GM19351 (cell line): ENCODE results near the gene CTBP2.
A peak's percentile ranks its signal among the peaks of the same experiment; 100 is the strongest.

Source experiments
- ATAC-seq: cut with Tn5 transposase; IDR thresholded peaks from one replicate; pipeline ENCODE4 v1.9.1; 2021; ENCODE audit warnings: mild to moderate bottlenecking, moderate library complexity; ENCODE audit not compliant: unreplicated experiment

The CTBP2 gene

DNA sequence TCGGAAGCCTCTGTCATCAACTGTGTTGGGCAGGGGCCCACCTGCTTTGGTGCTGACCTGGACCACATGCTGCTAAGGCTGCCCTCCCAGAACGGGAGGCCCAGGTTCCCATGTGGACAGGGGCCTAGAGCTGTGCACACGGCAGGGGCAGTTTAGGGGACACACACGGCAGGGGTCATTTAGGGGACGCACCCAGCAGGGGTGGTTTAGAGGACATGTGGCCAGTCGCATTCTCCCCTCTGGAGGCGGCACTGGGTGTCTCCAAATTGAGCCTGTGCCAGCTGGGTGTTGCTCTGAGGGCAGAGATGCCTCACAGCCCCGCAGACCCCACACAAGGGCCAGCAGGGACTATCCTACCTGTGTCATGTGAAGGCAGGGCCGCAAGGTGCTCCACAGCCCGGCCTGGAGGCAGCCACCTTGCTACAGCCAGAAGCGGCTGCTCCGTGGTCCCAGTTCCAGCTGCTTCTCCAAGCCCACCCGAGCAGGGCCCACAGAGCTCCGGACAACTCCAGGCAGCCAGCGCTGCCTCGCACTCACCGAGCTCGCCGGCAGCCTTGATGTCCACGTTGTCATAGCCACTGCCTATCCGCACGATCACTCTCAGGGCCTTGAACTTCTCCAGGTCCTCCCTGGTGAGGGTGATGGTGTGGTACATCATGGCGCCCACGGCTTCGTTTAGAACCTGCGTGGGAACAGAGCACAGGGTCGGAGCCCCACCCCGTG is 157.8 kb downstream of the CTBP2 start:
- ATAC-seq = no peak

DNA sequence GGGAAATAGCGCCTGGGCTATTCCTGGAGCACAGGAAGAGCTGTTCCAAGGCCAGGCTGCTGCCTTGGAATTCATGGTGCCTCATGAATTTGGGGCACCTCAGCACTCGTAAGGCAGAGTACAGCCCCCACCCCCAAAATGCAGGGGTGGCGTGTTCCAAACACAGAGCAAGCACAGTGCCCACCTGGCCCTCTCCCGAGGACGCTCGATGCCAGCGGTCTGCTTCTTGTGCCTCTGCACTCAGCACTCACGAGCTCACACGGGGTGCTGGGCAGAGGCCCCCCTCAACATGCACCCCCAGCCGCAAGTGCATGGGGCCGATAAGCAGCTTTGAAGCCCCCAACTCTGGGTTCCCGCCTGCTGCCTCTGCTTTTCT is 158.3 kb downstream of the CTBP2 start:
- no peak for ATAC-seq

DNA sequence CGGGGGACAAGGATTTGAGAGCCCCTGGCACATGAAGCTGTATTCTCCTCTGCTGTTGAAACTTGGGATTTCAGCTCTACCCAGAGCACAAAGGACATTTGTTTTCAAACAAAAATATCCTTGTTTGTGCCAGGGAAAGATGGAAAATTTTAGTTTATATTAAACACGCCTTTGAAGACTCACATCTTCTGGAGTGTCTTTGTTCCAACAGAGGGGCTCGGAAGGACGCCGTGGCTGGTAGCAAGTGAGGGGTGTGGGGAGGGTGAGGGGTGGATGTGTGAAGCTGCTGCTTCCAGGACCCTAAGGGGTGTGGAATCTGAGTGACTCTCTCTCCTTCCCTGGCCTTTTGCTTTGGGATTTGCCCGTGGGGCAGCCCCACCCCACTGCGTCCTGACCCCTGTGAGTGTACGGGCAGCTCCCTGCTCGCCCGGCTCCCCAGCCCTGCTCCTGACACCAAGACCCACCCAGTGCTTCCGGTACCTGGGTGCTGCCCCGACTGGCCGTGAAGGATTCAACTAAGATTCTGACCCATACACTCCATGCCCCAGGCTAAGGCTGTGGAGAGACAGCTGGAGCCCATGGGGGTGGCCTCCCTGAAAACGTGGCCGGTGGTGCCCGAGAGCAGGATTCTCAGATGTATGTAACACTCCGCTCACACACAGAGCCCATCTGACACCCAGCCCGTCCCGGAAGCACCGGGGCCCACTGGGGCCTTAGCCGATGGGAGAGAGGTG is 158.9 kb downstream of the CTBP2 start:
- ATAC-seq = no peak

DNA sequence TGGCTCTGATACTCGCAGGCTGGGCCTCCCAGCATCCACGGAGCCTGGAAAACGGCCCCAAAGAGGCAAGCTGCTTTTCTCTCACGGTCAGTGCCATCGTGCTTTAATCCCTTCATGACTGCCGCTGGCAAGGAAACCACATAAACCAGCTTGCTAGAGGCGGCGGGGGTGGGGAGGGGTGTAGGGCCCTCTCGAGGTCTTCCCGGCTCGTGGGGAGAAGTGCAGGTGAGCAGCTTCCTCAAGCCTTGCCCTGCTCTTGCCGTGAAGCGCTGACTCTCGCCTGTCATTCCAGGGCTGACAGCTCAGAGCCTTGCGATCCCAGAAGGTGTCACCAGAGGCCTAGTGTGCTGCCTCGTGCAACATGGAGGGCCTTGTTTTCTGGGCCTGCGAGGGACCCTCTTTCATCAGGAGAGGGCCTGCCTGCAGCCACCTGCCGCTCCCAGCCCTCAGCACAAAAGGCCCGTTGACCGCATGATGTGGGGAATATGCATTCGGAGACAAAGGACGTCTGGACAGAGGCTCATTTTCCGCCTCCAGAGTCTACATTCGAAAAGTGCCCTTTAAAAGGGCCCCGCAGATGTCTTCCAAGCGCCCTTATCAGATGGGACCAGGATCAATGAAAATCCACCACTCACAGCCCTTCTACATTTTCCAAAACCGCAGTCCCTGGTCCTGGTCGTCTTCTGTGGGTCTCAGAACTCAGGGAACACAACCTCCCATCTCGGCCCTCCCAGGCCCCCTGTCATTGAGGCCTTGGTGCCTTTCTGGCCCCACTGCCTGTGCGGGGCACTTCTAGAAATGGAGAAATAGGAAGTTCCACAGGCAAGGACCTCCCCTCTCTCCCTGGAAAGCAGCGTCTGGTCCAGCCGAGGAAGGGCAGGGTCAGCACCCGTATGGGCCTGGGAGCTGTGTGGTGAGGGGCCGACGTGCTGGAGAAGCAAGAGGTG is 159.7 kb downstream of the CTBP2 start:
- no peak for ATAC-seq

DNA sequence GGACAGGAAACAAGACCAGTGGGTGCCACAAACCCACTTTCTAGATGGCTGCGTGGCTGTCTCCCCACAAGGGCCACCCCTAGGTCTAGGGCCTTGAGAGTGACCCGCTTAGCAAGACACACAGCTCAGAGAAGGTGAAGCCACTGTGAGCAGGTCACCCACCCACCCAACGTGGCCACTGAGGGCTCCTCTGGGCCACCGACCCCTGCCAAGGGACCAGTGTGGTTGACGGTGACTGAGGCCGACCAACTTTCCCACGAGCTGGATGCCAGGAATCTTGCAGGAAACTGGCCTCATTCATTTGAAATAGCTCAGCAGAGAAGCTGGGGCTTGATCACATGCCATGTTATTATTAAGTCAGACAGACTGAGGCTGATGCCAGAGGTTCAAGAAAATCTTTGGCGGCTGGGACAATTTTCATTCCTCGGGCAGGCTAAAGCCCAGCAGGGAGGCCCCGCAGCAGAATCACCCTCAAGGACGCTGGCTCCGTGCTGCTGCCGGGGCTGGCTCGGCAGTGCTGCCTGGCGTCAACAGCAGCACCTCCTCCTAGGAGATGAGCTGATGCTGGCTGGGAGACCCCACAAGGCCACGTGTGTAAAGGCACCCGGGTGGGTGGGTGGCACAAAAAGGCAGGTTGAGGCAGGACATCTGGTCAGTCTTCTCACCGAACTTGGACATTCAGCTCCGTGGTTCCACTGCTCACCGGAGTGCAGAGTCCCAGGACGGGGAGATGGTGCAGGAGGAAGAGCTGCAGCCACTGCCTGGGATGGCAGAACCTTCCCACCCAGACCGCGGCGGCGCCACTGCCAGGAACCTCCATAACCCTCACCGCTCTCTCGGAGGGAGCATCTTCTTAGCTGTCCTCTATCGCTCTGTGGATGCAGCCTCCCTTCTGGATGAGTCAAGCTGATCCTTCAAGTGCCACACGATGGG is 160.7 kb downstream of the CTBP2 start:
- no peak for ATAC-seq

- no peak for ATAC-seq
These were observed 161.6 kb downstream of the CTBP2 start for GRCh38 chr10:124998624-124999291.

- ATAC-seq = no peak
These were observed 162.4 kb downstream of the CTBP2 start for GRCh38 chr10:124997771-124998623.

DNA sequence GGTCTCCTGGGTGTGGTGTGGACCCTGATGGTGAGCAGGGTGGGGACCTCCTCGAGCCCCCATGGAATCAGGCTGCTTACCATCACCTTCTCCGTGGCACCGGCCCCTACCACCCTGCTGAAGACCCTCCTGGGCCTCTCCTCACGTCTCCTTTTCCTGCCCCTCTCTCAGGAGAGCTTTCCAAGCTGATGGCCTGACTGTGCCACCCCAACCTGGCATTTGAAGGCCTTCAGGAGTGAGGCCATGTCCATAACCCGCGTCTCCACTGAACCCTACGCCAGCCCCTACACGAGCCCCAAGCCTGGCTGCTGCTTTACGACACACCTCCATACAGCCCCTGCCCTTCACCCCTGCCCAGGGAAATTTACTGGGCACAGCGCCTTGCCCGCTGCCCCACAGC is 163.1 kb downstream of the CTBP2 start:
- ATAC-seq = no peak

GRCh38 chr10:124996854-124997215 is 163.5 kb downstream of the CTBP2 start:
- no peak for ATAC-seq

GRCh38 chr10:124996127-124996853 is 164.1 kb downstream of the CTBP2 start:
- no peak for ATAC-seq

DNA sequence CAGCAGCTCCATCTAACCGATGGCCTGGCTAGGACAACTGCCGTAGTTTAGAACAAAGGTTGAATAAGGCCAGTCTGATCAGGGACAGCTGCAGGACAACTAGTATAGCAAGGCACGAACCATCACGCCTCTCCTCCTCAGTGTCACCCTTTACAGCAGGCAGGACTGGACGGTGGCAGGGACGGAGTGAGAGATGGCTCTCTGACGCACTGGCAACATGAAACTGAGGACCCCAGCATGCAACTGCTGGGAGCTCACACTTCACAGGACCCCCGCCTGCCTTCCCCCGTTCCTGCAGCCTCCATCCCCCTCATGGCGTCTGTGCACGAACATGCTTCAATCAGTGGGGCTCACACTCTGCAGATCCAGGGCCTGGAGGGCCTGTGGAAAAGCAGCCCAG is 164.8 kb downstream of the CTBP2 start:
- ATAC-seq = no peak

DNA sequence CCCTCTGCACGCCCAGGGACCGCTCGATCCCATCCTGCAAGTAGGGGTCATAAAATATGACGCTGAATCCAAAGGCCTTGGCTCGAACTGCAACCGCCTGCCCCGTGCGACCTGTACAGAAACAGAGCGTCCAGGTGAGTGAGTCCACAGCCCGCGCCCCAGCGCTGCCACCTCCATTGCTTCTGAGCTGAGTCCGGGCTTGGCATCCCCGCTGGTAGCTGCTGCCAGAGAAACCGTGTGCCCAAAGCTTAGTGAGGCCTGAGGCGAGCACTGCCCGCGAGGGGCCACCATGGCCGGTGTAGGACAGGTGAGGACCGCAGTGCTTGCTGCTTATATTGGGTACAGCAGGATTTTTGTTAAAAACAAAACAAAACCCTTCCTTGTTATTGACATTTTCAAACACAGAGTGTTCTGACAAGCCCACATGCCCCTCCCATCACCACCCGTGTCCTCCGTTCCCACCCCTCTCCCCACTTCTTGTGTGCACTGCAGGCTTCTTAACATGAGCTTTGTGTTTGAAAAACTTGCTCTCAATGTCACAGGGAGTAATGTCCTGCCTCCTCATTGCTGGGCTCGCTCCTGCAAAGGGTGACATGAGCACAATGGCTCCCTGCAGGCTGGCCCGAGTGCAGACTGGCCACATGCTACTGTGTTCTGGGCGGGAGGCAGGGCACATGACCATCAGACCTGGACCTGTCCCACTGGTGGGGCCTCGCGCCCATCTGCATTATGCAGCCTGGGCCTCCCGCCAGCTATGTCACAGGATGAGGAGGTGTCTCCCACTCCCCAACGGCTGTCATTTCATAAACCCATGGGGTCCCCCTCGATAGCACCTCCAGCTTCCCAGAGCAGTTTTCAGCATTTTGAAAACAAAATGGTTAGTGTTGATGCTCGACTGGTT is 165.5 kb downstream of the CTBP2 start:
- ATAC-seq = no peak

GRCh38 chr10:124993736-124994451 is 166.5 kb downstream of the CTBP2 start:
- ATAC-seq = no peak

- no peak for ATAC-seq
These were observed 167.0 kb downstream of the CTBP2 start for GRCh38 chr10:124993345-124993708.

DNA sequence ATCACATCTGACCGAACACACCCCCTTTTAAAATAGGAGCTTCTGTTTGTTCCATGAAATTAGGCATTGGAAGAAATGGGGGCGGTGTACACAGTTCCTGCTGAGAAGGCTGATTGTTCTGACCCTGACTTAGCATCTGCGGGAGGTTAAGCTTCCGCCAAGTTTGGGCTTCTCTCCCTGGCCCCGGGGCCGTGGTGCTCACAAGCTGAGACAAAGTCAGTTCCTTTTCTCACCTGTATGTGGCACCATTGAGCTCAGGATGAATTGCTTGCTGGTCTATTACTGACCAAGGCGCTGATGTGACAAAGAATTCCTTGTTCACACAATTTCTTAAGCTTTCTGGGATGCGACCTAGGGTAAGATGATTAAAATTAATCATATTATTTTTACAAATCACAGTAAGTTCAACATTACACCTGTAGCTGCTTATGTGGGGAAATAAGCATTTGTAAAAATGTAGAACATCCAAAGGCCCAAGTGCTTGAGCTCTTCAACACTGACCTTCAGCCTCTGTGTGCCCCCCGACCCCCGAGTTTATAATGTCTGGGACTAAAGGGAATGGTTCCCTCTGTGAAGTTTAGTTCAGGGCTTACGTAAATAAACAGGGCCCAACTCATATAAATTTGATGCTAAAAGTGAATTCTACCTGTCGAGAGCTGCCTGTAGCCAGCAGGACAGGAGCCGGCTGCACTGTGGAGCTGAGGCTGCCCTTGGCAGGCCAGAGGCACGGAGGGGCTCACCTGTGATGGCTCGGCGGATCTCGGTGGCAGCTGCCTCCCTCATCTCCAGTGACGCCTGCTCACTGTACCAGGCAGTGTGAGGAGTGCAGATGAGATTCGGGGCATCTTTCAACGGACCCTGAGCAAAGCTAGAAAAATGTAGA is 167.7 kb downstream of the CTBP2 start:
- ATAC-seq = peak; percentile 56

- ATAC-seq = no peak
These were observed 168.5 kb downstream of the CTBP2 start for GRCh38 chr10:124991835-124992234.
